Loucy (cell line): ENCODE measurements around the gene SCYL2.

Experiments used
- H2AFZ ChIP-seq: fragments of 200-600 bp; sonication (generic); 2 replicates; pipeline ENCODE4 v1.6.0; 2016; ENCODE audit warnings: antibody characterized with exemption, mild to moderate bottlenecking, low read length, moderate library complexity
- H3F3A ChIP-seq: fragments of 200-600 bp; 2 replicates; pipeline ENCODE4 v1.6.0; 2016; ENCODE audit warnings: antibody characterized with exemption, low read depth, mild to moderate bottlenecking
- H3K27me3 ChIP-seq: fragments of 200-600 bp; sonication (generic); 2 replicates; pipeline ENCODE4 v1.6.1; 2014; ENCODE audit warnings: low read length, mild to moderate bottlenecking; ENCODE audit not compliant: insufficient read depth, poor library complexity, severe bottlenecking
- H3K36me3 ChIP-seq: fragments of 200-600 bp; sonication (generic); 2 replicates; pipeline ENCODE4 v1.6.1; 2016; ENCODE audit warnings: low read length; ENCODE audit not compliant: insufficient read depth
- H3K4me1 ChIP-seq: fragments of 200-600 bp; sonication (generic); 2 replicates; pipeline ENCODE4 v1.5.1; 2014; ENCODE audit warnings: low read length, mild to moderate bottlenecking; ENCODE audit not compliant: insufficient read depth, poor library complexity, severe bottlenecking
- H3K4me2 ChIP-seq: fragments of 200-600 bp; sonication (generic); 2 replicates; pipeline ENCODE4 v1.6.0; 2014; ENCODE audit warnings: antibody characterized with exemption, low read length, low read depth, mild to moderate bottlenecking; ENCODE audit not compliant: poor library complexity, severe bottlenecking
- H3K4me3 ChIP-seq: fragments of 200-600 bp; sonication (generic); 2 replicates; pipeline ENCODE4 v1.5.1; 2014; ENCODE audit warnings: low read length, mild to moderate bottlenecking, mixed read lengths; ENCODE audit not compliant: poor library complexity, severe bottlenecking
- H3K79me2 ChIP-seq: fragments of 200-600 bp; sonication (generic); 2 replicates; pipeline ENCODE4 v1.6.1; 2014; ENCODE audit warnings: low read length; ENCODE audit not compliant: insufficient read depth
- H3K9ac ChIP-seq: fragments of 200-600 bp; sonication (generic); 2 replicates; pipeline ENCODE4 v1.6.0; 2014; ENCODE audit warnings: mild to moderate bottlenecking, low read depth, low read length, moderate library complexity; ENCODE audit not compliant: poor library complexity, severe bottlenecking
- H3K9me2 ChIP-seq: fragments of 200-600 bp; sonication (generic); replicated peaks from 2 replicates; pipeline ENCODE4 v1.6.1; 2016; ENCODE audit warnings: low read depth, low read length, mixed read lengths
- H3K9me3 ChIP-seq: fragments of 200-600 bp; sonication (generic); 2 replicates; pipeline ENCODE4 v1.6.1; 2014; ENCODE audit warnings: mild to moderate bottlenecking, antibody characterized with exemption, low read length, low read depth; ENCODE audit not compliant: insufficient read depth
- H4K20me1 ChIP-seq: fragments of 200-600 bp; sonication (generic); 2 replicates; pipeline ENCODE4 v1.6.0; 2014; ENCODE audit warnings: antibody characterized with exemption, low read length, mild to moderate bottlenecking; ENCODE audit not compliant: insufficient read depth, poor library complexity, severe bottlenecking
- CTCF ChIP-seq: fragments of 200-600 bp; sonication (generic); conservative IDR thresholded peaks from 2 replicates; pipeline ENCODE4 v1.5.1; 2014; ENCODE audit warnings: mild to moderate bottlenecking, antibody characterized with exemption, low read length
- EZH2phosphoT487 ChIP-seq: fragments of 200-600 bp; IDR thresholded peaks from 2 replicates; pipeline ENCODE4 v1.6.1; 2018; ENCODE audit warnings: antibody characterized with exemption, mild to moderate bottlenecking, moderate library complexity, borderline replicate concordance

SCYL2 gene

GRCh38 chr12:100345020-100345767 lies 78.2 kb downstream of the SCYL2 start:
- Histone ChIP-seq H2AFZ (no peak overlapping the region), H3K4me3 (no peak overlapping the region), H3F3A (no peaks in the 10 kb centered on the region), H3K9ac (no peak overlapping the region), H3K79me2 (no peaks in the 10 kb centered on the region), H4K20me1 (no peaks in the 10 kb centered on the region), H3K4me2 (no peak overlapping the region), H3K4me1 (no peaks in the 10 kb centered on the region), H3K36me3 (no peaks in the 10 kb centered on the region), H3K9me2 (no peaks in the 10 kb centered on the region), H3K27me3 (no peaks in the 10 kb centered on the region), H3K9me3 (no peaks in the 10 kb centered on the region)
- TF ChIP-seq EZH2phosphoT487 (no peak), CTCF (no peak)

GRCh38 chr12:100346660-100347059 lies 79.7 kb downstream of the SCYL2 start:
- Histone ChIP-seq H4K20me1 (no peaks in the 10 kb centered on the region), H3K79me2 (no peaks in the 10 kb centered on the region), H3F3A (no peaks in the 10 kb centered on the region), H3K4me3 (no peak overlapping the region), H3K9ac (no peak overlapping the region), H3K4me2 (no peak overlapping the region), H3K9me3 (no peaks in the 10 kb centered on the region), H3K27me3 (no peaks in the 10 kb centered on the region), H3K4me1 (no peaks in the 10 kb centered on the region), H3K9me2 (no peaks in the 10 kb centered on the region), H3K36me3 (no peaks in the 10 kb centered on the region), H2AFZ (no peak overlapping the region)
- TF ChIP-seq EZH2phosphoT487 = no peak
- TF ChIP-seq CTCF = no peak

GRCh38 chr12:100348657-100349454 lies 81.9 kb downstream of the SCYL2 start:
- Histone ChIP-seq H3K4me2 (no peak overlapping the region), H3K9me3 (no peaks in the 10 kb centered on the region), H3K27me3 (no peaks in the 10 kb centered on the region), H3K9ac (no peak overlapping the region), H3K9me2 (no peaks in the 10 kb centered on the region), H3K4me3 (no peak overlapping the region), H2AFZ (no peak overlapping the region), H4K20me1 (no peaks in the 10 kb centered on the region), H3F3A (no peaks in the 10 kb centered on the region), H3K36me3 (no peaks in the 10 kb centered on the region), H3K4me1 (no peaks in the 10 kb centered on the region), H3K79me2 (no peaks in the 10 kb centered on the region)
- TF ChIP-seq CTCF (peak; percentile 59), EZH2phosphoT487 (no peak)
